GM21390 (cell line): ENCODE data around the gene ZNF135.

Experiments used
- ATAC-seq: cut with Tn5 transposase; IDR thresholded peaks from one replicate; pipeline ENCODE4 v1.9.1; 2021; ENCODE audit not compliant: unreplicated experiment

The ZNF135 gene

DNA sequence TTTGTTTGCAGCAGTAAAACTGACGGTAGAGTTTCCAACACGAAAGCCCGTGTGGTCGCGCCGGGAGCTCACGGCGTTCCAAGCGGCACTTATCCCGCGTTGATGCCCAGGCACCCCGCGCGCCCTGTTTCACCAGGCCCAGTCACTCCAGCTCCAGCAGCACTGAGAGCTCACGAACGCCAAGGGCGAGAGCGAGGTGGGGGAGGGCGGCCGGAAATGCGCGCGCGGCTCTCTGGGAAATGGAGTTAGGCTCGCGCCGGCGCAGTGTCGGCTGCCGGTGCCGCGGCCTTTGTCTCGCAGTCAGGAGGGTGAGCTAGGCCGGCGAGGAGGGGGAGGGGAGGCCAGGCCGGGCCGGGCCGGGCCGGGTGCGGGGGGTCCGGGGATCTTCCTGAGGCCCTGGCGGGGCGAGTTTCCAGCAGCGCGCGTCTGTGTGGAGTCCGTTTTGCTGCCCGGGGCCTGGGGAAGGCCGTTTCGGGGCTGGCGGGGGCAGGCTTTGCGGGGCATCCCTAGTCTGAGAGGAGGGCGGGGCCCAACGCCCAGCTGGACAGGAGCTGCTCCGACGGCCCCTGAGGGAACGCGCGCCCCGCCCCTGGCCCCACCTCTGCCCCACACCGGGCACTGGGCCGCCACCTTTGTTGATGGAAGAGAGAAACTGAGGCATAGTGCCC, at the start of gene ZNF135:
TSS of gene ZNF135 (plus strand) at position 280 of the 668 bp plus-strand sequence. CDS start 721 bp downstream, outside the sequence.
- no peak for ATAC-seq

DNA sequence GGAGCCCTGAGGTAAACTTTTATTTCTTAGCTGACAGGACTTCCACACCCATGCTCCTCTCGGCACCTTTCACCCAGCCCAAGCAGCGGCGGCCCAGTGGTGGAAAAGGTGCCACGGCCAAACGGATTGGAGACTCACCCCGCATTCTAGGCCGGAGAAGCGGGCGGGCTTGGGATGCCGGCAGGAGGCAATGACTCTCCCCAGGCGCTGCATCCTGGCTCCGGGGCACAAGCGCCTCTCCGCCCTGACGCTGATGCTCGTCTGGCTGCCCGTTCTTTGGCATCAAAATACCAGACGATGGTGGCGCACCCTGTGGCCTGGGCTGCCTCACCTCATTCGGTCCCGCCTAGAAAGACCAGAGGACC, 49.8 kb upstream of the ZNF135 start:
- ATAC-seq, result no peak

DNA sequence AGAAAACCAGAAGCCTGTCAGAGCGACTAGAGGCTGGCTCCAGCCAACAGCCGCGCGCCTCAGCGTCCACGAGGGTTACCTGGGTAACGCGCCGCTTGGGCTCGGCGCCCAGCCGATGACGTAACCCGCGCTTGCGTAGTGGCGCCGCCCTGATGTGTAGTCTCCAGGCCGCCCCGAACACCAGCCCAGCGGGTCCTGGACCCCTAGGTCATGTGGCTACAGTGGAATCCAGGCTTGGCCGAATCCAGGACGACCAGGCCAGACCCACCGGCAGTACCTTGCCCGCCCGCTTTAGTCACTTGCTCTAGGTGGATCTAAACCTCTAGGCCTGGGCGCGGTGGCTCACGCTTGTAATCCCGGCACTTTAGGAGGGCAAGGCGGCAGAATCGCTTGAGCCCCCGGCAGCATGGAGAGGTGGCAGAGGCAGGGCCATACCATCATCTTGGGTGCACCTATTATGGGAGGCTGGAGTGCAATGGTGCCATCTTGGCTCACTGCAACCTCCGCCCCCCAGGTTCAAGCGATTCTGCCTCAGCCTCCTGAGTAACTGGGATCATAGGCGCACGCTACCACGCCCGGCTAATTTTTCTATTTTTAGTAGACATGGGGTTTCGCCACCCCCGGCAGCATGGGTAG, 49.3 kb upstream of the ZNF135 start:
- ATAC-seq, result no peak

DNA sequence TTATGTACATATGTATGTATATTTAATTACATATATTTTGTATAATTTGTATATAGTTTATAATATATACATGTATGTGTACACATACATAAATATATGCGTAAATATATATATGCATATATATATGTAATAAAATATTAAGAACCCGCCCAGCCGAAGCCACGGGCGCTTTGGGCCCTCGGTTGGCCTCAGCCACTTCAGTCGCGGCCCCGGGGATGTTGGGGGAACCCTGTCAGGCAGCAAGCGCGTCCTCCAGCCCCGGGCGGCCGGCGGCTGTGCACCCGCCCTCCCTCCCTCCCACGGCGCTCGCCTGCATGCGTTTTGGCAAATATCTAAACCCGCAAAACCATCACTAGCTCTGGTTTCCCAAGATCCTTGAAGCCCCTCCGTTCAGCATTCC, 48.6 kb upstream of the ZNF135 start:
- no peak for ATAC-seq

DNA sequence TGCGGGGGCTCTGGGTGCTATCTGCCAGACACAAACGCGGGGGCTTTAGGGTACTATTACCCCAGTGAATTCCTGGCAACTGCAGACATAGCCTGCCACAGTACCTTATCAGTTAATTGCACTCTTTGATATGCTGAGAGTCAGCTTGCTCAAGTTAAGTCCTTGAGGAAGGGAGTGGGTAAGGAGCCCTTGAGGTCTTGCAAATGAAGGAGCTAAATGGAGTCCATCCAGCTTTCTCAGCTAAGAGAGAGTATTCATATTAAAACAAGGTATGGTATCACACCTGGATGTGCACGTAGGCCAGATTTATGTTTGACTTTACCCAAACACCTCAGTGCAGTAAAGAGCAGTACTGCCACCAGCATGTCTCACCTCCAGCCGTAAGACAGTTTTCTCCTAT, 44.9 kb upstream of the ZNF135 start:
- no peak for ATAC-seq

DNA sequence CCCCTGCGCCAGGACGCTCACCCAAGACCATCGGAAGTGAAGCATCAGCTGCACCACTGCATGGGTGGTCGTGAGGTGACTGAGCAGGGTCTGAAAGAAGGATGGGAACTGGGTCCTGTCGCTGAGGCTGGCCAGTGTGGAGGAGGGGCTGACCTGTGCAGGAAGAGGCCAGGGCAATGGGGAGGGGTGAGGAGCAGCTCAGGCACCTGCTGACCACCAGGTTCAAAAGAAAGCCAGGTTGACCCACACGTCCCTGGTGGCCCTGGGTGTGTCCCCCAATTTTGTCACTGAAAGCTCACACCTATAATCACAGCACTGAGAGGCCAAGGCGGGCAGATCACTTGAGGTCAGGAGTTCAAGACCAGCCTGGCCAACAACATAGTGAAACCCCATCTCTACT, 39.0 kb upstream of the ZNF135 start:
- no peak for ATAC-seq

DNA sequence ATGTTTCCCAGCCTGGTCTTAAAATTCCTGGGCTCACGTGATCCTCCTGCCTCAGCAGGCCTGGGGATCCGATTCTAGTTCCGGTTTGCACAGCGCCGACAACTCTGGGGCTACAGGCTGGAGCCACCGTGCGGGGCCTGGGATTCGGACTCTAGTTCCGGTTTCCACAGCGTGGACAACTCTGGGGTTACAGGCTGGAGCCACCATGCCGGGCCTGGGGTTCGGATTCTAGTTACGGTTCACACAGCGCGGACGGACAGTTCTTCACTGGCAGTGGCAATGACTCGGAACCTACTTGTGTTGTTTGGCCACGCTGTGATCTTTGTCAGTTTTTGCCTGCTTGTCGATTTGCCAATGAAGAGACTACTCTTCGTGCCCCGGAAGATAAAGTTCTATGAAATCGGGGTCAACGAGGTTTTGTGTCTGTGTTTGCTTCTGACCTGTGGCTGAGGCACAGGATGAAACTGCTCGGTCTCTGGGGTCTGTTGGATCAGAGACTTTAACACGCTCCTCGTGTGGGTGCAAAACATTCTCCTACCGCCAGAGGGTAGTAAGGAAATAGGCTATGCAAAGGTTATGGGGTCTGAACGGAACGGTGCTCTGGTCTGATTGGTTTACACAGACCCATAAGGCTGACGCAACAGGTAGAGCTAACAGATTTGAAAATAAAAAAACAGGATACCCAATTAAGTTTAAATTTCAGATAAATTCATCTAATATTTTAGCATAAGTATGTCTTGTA, 37.4 kb upstream of the ZNF135 start:
- no peak for ATAC-seq

DNA sequence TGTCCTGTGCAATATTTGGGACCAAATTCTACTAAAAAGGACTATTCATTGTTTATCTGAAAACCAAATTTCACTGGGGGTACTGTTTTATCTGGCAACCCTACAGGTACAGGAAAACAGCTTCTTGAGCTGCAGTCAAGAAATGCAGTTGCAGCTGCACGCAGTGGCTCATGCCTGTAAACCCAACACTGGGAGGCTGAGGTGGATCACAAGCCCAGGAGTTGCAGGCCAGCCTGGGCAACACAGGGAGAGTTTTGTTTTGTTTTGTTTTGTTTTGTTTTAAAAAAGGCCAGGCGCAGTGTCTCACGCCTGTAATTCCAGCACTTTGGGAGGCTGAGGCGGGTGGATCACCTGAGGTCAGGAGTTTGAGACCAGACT, 36.8 kb upstream of the ZNF135 start:
- ATAC-seq, result no peak

DNA sequence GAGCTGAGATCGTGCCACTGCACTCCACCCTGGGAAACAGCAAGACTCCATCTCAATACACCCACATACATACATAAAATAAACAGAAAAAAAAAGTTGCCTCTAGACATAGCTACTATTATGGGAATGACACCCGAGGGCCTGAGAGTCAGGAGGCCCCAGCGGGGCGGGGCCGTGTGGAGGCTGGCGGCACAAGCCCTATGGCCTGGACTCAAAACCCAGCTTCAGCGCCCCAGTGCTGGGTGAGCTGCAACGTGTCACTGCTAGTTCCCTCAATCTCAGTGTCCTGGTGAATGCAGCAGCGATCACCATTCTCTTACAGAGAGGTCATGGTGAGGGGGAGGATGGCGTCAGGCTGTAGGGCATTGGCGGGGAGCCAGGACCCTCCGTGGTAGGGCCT, 34.4 kb upstream of the ZNF135 start:
- no peak for ATAC-seq

DNA sequence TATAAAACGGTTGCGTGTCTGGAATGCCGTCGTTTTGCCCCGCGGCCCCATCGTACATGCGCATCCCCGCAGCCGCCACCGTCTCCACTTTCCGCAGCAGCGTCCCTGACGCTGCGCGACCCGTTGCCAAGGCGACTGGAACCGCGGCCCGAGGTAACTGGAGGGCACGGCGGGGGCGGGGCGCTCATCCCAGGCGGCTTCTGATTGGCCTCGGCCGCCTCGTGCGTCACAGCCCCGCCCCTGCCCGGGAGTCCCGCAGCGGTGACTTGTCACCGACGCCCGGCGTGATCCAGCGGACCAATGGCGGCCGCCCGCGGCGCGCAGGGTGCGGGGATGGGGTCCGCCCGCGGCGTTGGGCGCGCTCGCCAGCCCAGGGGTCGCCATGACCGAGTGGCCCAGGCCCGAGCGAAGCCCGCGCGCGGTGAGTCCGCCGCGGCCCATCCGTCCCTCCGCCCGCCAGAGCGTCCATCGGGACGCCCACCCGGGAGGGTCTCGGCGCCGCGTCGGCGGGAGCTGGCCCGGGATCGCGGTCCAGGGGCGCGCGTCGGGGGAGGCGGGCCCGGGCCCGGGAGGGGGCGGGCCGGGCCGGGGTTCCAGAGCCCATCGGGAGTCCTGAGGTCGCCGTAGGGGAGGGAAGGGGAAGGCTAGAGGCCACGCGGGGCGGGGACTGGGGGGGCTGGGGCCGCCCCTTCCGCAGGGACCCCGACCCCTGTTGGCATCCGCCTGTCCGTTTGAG, 25.2 kb upstream of the ZNF135 start, which contains the start of gene ZSCAN1:
TSS of gene ZSCAN1 (plus strand) at position 285 of the 736 bp plus-strand sequence. CDS start 3,812 bp downstream, outside the sequence.
- no peak for ATAC-seq

DNA sequence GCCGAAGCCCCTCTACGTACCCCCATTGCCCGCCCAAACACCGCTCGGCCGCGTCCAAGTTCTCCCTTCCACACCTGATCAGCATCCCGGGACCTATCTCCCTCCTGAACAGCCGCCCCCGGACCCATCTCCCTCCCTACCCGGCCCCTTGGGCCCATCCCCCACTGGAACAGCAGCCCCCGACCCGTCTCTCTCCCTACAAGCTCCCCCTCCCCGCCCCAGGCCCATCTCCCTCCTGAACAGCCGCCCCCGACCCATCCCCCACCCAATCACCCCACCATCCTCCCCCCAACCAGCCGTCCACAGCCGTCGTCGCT, 24.6 kb upstream of the ZNF135 start:
- ATAC-seq, result no peak

DNA sequence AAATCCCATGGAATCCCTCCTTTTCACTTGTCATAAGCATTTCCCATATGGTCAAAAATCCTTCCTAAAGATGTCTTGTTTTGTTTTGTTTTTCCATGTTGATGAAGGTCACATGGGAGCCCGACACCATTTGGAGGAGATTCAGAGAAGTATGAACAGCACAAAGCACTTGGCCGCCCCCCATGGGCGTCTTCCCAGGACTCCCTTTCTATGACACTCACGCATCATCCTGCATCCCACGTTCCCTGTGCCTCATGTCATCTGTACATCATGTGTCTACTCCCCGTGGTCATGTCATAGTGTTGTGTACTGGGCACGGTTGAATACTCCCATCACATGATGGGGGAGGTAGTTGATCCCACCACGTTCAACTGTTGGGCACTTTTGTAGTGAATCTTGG, 23.2 kb upstream of the ZNF135 start:
- ATAC-seq, result no peak

DNA sequence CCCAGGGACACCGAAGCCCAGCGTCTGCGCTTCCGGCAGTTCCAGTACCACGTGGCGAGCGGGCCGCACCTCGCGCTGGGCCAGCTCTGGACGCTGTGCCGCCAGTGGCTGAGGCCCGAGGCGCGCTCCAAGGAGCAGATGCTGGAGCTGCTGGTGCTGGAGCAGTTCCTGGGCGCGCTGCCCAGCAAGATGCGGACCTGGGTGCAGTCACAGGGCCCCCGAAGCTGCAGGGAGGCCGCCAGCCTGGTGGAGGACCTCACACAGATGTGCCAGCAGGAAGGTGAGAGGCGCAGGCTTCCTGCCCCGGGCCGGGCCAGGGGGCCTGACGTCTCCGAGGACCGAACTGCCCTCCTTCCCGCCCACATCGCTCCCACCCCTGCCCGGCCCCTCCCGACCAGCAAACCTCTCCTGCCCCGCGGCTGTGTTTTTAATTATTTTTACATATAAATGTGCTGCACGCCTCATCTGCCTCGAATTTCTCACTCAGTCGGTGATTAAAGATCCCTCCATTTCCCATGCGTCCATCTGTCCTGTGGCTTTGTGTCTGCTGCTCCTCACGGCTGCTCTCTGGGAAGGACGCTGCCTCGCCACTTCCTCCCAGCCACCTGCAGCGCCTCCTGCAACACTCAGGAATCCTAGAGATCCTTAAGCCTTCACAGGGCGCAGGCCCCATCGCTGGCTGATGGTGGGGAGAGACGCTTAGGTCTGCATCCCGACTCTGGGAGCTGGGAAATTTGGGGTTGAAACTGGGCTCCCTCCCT, 21.0 kb upstream of the ZNF135 start:
- ATAC-seq, result no peak

DNA sequence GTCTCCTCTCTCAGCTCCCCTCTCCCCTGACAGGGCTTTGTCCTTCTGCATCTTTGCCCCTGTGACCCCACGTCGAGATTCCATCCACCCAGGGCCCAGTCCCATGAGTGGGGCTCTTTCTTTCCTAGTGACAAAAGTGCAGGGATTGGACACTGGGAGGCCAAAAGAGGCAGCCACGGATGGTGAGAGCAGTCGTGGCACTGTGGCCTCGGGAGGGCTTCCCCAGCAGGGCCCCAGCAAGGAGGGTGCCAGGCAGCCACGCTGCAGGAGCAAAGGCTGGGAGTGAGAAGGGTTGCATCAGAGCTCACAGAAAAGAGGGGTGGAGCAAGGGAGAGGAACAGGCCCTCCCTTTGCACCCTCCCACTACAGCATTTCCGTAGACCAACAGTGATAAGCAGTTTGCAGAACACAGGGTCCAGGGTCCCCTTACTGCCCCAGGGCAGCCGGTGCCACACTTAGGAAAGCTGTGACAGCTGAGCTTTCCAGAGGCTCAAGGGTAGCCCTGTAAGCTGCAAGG, 20.3 kb upstream of the ZNF135 start:
- no peak for ATAC-seq

DNA sequence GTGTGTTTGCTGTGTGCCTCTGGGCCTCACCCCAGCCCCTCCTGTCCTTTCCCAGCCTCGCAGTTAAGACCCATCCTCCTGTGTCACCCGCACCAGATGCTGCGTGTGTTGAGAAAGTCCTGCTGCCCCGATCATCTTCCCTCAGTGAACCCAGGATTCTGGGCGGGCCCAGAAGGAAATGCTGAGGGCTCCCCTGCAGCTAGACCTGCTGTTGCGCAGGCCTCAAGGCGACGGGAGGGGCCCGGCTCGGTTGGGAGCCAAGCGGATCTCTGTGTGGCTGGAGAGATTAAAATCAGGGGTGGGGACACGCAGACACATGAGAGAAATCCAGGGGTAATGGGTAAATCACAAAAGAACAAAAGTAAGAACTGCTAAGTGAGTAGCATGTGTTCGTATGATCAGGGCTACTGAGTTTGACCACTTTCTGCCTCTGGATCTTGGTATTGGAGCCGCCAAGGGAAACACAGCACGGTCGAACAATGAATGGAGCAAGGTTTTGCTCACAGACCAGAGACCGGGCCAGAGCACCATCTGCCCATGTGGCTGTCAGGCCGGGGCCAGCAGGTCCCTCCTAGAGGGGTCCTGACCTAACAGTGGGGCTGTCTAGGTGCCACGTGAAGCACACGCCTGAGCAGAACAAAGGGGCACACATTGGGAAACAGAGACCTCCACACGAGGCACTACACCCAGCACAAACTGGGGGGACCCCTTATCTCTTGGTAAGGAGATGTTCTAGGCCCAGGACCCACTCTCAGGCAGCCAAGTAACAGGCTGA, 18.1 kb upstream of the ZNF135 start:
- no peak for ATAC-seq

DNA sequence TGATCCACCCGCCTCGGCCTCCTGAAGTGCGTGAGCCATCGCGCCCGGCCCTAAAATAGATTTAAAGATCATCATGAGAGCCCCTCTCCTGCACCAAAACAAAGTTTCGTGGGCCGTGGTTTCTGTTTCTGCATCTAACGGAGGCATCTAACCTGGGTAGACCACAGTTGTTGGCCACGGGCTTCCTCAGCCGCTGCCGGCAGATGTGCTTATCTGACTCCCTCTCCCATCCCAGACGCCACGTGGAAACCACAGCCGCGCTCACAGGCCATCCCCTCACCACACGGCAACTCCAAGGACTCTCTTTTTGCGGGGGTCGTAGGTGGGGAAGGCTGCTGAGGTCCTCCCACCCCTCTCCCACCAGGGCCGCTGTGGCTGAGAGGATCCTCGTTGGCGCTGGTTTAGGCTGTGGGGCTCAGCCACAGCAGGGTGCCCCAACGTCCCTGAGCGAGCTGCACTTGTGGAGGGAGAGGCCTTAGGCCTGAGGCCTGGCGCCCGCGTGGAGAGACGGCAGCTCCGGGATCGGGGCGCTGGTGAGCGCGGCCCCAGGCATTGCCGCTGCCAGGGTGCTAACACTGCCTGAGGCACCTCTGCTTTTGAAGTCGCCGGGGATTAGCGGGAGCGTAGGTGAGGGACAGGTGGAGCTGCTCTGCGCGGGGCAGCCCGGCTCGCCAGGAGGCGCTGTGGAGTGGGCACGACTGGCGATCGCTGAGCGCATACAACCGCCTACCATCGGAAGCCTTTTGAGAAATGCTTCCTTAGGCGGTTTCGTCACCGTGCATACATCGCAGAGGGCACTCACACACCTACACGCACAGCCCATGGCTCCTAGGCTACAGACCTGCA, 16.4 kb upstream of the ZNF135 start:
- ATAC-seq, result no peak

DNA sequence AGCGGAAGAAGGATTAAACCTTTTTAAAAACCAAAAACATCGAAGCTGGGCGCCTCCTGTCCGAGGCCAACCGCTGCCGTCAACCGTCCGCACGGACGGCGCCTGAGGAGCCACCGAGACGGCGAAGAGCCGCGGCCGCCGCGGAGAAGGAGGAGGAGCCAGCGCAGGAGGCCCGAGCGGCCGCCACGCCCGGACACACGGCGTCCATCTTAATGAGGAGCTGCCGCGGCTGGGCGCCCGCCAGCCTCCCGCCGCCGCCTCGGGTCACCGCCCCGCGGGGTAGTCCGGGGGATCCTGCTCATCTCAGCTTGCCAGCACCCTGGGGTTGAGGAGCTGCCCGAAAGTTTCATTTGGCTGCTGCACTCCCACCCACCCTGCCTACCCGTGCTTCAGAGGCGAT, 14.7 kb upstream of the ZNF135 start:
- no peak for ATAC-seq

DNA sequence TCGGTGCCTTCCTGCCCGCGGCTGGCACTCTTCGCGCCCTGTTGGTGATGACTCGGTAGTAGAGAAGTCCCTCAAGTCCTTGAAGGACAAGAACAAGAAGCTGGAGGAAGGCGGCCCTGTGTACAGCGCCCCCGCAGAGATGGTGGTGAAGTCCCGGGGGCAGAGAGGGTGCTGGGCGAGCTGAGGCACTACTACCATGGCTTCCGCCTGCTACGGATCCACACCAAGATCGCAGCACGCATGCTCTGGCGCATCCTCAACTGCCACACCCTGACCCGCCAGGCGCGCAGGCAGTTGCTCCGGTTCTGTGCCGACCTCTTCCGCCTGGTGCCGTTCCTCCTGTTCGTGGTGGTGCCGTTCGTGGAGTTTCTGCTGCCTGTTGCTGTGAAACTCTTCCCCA, 14.2 kb upstream of the ZNF135 start:
- ATAC-seq, result no peak

DNA sequence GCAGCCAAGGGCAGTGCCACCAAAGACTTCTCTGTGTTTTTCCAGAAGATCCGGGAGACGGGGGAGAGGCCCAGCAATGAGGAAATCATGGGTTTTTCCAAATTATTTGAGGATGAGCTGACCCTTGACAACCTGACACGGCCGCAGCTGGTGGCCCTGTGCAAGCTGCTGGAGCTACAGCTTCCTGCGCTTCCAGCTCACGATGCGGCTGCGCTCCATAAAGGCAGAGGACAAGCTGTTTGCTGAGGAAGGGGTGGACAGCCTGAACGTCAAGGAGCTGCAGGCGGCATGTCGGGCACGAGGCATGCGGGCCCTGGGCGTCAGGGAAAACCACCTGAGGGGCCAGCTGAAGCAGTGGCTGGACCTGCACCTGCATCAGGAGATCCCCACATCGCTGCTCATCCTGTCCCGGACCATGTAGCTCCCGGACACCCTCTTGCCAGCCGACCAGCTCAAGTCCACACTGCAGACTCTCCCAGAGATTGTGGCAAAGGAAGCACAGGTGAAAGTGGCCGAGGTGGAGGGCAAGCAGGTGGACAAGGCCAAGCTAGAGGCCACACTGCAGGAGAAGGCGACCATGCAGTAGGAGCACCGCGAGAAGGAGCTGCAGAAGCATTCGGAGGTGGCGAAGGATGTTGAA, 13.6 kb upstream of the ZNF135 start:
- ATAC-seq, result no peak
